Iris pigment epithelial cell (primary cell): Measurements from ENCODE around the gene IPO8.
A peak's percentile ranks its signal among the peaks of the same experiment; 100 is the strongest.
"Not testable (repeated sequence)": the region's sequence is repeated elsewhere in the genome, so short reads cannot be mapped to it uniquely, and the experiment has no call there.

ENCODE experiments used
- DNase-seq: peaks from one replicate; pipeline ENCODE4 v3.0.0-alpha.2; 2011; ENCODE audit warnings: low read depth

IPO8 gene

DNA sequence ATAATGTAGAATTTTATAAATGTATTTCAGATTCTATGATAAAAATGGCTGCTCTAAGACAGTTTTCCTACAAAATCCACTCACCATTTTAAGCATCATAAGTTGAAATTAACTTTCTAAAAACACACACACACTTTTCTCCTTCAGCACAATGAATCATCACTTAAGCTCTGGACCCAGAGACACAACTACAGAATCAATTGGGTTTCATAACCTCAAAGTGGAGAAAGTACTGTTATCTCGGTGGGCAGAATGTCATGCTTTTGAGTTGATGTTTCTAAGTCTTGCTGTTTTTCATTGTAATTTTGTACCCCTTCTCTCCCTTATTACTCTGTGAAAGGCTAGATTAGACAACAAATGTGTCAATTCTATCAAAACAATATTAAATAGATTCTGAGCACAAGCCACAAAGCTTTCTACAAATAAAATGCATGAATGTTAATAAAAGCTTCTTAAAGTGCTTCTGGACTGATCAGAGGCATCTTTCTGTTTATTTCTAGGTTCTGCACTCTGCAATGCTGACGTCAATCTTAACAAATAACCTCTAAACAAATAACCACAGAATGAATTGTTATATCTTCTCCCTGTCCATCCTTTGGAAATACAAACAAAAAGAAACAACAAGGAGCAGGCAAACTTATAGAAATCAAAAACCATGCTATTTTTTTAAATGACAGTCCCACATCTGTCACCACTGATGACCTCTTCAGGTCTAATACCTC, 8.2 kb downstream of the IPO8 start:
- DNase-seq = peak; percentile 64

DNA sequence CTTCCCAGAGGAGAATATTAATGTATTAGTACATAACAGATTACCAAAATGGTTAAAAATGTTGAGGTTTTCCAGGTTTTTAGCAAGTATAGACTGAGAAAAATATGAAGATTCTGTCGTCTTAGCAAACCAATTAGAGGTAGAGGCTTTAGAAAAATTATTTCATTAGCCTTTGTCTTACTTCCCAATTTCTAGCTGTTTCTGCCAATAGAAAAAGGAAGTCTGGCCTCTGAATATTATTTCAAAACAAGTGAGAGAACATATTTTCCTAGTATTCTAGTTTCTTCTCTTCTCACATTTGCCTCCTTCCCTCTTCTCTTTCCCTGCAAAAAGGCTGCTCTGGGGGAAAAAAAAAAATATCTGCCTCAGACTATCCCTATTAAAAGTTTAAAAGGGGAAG, 16.4 kb downstream of the IPO8 start:
- DNase-seq = no peak

DNA sequence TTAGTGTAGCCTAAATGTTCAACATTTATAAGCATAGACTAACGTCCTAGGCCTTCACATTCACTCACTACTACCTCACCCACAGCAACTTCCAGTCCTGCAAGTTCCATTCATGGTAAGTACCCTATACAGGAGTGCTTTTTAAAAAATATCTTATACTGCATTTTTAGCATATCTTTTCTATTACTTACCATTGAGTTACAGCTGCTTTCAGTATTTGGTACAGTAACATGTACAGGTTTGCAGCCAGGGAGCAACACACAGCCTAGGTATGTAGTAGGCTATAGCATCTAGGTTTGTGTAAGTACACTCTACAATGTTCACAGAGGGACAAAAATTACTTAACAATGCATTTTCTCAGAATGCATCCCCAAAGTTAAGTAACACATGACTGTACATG, 17.4 kb downstream of the IPO8 start:
- no peak for DNase-seq

DNA sequence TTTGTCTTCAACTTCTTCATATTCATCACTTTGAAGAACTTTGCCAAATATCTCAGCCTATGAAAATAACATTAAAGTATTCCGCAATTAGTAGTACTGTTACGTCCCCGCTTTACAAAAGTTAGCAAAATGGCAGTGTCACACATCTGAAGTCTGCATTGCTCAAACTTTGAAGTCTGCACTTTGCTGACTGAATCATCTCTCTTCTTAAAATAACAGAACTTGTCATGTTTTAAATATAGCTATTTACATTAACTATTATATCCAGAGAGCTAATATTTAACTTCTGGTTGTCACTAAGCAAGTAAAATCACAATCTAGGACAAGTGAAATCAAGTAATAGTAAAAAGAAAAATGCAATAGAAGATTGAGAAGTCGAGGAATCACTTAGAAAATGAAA, 34.5 kb downstream of the IPO8 start:
- no peak for DNase-seq

DNA sequence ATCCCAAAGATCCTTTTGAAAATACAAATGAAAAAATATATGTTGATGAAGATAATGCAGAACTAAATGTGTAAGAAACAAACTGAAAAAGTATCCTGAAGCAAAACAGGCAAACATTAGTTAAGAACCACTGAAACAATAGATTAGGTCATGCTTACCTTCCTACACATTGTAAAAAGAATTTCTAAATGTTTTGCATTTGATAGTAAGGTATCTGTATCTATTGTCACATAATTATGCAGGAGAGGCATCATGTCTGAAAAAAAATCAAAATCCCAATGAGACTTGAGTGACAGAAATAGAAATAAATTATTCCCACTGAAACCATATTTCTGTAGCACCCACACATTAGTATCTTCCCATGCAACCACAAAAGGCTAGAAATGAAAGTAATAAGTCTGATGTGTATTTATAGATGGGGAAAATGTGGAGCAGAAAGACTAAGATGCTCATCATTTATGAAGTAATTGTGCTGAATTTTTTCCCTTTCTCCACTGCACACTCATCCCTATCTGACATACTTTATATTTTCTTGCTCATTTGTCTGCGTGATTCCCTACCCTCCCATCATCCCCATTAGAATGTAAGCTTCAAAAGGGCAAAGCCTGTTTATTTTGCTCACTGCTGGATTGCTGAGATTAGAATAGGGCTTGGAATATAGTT, 43.5 kb downstream of the IPO8 start:
- no peak for DNase-seq

DNA sequence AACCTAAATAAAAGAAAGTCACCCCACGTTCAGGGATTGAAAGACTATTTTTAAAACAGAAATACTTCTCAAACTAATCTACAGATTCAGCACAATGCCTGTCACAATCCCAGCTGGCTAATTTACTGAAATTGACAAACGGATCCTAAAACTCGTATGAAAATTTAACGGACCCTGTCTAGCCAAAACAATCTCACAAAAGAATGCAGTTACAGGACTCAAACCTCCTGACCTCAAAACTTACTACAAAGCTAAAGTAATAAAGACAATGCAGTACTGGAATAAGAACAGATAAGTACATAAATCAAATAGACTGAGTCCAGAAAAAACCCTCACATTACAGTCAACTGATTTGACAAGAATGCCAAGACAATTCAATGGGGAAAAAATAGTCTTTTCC, 48.8 kb downstream of the IPO8 start:
- DNase-seq = no peak

DNA sequence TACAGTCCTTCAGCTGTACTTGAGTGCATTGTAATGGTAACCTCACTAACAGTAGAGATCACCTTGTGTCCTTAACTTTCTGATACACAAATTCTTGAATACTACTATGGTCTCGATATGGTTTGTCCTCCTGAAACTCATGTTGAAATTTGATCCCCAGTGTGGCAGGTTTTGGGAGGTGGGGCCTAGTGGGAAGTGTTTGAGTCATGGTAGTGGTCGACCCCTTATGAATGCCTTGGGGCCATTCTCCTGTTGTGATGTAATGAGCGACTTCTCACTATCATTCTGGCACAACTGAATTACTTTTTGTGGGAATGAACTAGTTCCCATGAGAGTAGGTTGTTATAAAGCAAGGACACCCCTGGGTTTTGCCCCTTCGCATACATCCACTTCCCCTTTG, 52.3 kb downstream of the IPO8 start:
- DNase-seq = peak; percentile 22

DNA sequence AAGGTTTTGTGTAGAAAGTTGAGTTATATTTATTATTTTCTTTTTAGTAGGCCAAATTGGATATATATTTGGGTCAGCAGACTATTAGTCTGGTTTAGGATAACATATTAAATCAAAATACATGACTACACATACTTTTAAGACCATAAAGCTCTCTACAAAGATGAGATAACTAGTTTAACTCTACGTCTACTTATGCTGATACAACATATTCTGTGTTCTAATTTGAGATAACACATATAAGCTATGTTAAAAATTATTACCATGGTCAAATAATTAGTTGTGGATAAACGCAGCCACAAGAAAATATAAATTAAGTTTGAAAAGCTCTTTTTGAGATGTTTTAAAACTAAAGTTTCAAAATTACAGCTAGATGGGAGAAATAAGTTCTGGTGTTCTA, 55.3 kb downstream of the IPO8 start:
- no peak for DNase-seq

DNA sequence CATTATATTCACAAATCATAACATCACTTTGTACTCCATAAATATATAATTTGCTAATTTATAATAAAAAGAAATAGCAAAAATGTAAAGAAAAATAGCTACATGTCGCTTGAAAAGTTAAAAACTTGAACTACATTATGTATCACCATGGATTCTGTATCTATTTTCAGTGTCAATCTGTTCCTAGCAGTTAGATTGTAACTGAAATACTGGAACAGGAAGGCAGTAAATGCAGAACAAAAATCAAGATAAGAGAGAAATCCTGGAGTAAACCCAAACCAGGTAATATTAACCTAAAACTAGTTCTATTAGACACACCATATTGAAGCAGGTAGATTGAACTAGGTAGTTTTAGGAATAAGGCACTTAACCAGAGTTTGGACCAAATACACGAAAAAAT, 60.3 kb downstream of the IPO8 start:
- no peak for DNase-seq

DNA sequence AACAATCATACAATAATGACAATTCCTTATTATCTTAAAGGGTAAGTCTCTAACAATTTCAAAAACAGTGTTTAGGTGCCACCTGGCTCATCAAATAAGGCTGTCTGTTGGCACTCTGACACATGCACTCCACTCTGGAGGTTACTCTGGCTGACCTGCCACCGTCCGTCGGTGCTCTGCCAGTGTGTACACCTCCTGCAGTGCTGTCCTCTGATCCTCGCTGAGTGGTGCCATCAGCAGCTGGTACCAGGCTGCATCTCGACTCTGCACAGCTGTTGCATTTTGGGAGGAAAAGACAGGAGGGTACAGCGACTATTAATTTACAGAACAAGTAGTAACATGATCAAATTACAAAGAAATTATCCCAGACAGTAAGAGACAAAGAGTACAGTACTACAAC, 63.9 kb downstream of the IPO8 start:
- DNase-seq = no peak

DNA sequence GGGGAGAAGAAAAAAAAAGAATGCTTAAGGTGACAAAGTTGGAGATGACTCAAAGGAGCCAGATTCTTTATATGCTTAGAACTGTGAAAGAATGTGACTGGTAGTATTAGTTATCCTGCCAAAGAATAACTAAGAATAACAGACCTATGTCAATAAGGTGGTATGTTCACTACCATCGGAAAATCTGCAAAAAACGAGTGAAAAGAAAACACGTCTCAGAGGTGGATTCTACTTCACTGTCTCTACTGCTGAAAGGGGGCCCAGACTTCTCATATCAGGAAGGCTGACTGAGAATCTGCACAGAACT, 64.7 kb downstream of the IPO8 start:
- DNase-seq = peak; percentile 21

DNA sequence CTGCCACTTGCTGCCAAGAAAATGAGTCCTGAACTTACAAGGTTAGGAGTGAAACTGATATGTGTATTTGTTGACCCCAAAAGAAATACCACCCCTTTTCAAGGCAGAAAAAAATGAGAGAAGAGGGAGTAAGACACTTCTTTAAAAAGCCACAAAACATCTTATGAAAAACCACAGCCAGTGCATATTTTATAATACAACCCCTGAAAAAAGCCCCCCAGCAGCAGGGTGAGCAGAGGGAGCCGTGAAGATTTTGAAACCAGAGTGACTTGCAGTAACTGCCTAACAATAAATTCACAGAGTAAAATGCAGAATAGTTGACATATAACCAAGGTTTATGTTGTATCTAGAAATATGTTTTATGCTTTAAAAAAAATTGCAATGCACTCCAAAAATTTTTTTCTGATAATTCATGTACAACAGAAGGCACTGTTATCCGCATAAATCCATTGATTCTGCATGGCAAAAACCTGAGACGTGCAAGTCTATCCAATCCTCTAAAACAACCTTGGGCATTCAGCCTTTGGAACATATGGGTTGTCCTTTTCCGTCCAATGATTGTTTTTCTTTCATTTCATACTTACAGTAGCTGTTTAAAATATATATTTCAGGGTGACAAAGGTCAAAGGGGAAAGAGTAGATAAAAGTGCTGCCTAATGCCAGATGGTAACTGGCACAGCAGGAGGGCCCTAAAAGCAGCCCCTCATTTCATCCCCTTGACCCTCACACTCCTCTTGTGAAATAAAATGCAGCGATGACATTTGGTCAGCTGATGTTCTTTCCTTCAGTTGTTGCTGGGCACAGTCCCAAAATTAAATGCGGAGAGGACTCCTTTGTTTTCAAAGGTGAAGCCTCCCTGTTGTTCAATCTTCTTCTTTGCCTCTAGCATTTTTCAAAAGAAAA, 65.3 kb downstream of the IPO8 start:
- DNase-seq = no peak

DNA sequence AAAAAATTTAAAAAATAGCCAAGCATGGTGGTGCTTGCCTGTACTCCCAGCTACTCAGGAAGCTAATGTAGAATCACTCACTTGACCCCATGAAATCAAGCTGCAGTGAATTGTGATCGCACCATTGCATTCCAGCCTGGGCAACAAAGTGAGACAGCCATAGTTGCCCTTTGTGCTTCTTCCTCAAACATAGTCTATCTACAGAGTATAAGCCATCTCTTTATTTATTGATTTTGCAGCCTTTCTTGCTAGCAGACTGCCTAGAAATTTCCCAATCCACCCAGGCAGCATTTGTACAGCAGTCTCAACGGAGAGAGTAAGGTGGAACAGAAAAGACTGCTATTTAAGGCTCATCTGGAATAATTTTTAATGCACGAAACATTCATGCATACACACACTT, 68.8 kb downstream of the IPO8 start:
- no peak for DNase-seq

DNA sequence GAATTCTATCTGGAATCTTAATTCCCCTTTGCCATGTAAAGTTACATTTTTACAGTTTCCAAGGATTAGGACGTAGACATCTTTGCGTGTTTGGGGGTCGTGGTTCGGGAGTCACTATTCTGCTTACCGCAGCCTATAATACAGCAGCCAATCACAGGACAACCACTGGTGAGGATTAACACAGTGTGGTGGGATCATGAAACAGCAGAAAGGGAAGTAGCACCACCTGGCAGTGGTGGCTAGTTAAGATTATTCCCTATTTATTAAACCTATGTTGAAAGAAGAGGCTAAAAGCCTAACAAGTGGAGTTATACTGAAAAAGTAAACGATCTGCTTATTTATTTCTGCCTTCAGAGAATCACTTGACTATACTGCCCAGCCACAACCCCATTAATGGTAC, 71.7 kb downstream of the IPO8 start:
- DNase-seq = no peak

DNA sequence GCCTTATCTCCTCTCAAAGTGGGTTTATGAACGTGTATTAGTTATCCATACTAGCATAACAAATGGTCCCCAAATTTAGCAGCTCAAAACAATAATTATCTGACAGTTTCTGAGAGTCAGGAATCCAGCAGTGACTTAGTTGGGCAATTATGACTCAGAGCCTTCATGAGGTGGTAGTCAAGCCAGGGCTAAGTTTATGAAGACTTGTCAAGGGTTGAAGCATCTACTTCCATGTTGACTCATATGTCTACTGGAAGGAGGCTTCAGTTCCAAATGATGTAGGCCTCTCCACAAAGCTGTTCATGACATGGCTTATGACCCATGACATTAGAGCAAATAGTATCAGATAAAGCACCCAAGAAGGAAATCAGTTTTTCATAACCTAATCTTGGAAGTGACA, 73.2 kb downstream of the IPO8 start:
- peak; percentile 84 for DNase-seq

DNA sequence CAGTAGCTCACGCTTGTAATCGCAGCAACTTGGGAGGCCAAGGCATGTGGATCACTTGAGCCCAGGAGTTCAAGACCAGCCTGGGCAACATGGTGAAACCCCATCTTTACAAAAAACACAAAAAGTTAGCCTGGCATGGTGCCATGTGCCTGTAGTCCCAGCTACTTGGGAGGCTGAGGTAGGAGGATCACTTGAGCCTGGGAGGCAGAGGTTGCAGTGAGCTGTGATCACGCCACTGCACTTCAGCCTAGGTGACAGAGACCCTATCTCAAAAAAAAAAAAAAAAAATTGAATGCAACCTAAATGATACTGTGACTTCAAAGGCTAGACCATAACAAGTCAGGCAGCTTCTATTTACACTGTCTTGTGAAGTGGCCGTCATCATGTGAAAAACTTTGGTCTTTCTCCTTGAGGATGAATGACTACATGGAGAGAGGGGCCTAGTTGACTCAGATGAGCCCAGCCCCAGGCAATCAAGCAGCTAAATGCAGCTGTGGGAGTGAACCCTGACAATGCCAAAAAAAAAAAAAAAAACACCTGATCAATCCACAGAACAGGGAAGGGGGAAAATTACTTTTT, 73.9 kb downstream of the IPO8 start:
- DNase-seq = not testable (repeated sequence)

DNA sequence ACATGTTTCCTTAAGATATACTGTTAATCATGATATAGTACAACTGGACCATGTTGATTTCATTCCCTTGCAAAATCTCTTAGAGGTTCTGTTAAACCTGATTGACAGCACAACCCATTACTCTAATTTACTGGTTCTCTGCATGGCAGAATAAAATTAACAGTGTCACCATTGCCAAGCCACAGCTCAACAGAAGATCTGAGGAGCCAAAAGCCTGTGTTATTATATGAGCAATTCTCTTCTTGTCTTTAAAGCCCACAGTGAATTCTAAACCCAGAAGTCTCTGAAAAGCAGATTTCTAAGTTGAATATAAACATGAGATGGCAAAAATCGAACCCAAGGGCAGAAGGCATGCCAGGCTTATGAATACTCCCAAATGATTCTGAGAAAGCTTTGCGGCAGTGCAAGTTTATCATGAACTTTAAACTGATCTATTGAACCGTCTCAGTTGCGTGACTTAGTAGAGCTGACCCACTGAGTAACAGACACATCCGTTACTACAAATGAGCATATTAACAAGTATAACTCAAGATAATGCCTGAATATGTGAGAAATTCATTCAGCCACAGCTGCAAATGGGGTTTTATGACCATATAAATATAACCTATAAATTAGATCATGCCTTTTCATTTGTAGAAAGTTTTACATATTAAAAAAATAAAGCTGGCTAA, 78.2 kb downstream of the IPO8 start:
- DNase-seq = no peak

DNA sequence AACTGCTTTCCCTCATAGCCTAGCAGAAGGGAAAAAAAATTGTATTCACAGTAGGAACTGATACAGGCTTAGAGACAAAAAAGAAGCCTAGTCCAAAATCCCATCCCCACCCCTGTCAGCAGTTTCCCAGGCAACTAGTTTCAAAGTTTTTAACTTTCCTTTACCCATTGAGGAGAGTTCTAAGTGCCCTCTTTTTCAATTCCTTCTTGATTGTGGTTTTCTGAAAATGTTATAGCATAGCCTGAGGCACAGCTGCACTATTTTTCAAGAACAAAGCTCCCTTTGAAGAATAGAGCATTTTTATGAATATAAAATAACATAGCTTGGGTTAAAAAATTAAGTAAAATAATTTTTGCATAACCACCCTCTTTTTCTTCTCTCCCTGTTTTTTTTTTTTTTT, 81.6 kb downstream of the IPO8 start:
- DNase-seq = no peak

DNA sequence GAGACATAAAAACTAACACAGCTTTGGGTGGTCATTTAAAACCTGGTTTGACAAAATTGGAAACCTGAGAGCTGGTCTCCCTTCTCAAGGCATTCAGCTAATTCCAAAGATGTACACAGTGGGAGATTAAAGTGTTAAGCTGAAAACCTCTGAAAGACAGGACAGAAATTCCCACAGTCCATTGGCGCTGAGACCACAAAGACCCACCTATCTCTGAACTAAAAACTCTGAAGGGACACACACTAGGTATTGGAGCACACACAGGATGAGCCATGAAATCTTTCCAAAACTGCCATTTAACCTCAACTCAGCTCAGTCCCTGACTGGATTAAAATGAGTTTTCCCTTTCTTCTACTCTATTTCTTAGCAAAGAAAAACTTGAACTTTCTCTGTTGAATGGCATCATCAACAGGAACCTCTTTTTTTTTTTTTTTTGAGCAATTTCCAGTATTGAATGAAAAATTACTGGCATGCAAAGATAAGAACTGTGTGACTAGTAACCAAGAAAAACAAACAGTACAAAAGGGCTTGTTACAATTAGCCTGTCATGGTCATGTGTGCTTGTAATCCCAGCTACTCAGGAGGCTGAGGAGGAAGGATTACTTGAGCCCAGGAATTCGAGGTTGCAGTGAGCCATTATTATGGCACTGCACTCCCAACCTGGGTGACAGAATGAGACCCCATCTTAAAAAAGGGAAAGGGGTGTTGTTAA, 82.4 kb downstream of the IPO8 start:
- peak; percentile 82 for DNase-seq

DNA sequence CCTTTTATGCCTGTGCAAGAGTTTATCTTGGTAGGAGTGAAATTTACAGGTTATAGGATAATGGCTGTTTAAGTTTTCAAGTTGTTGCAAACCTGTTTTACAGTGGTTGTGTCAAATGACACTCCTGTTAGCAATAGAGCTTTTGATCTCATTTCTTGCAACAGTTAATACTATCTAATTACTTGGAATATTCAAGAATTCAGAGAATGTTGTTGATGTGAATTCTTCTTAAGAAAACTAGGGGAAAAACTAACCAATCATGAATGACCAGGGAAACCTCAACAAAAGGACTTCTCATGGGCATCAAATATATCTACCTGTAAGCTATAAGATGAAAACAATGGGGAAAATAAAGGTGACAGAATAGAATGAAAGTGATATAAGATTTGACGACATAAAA, 85.0 kb downstream of the IPO8 start:
- DNase-seq = peak; percentile 8

DNA sequence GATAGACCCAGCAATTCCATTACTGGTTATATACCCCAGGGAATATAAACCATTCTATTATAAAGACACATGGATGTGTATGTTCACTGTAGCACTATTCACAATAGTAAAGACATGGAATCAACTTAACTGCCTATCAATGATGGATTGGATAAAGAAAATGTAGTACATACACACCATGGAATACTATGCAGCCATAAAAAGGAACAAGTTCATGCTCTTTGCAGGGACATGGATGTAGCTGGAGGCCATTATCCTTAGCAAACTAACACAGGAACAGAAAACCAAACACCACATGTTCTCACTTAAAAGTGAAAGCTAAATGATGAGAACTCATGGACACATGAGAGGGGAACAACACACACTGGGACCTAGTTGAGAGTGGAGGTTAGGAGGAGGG, 85.8 kb downstream of the IPO8 start:
- DNase-seq = not testable (repeated sequence)

DNA sequence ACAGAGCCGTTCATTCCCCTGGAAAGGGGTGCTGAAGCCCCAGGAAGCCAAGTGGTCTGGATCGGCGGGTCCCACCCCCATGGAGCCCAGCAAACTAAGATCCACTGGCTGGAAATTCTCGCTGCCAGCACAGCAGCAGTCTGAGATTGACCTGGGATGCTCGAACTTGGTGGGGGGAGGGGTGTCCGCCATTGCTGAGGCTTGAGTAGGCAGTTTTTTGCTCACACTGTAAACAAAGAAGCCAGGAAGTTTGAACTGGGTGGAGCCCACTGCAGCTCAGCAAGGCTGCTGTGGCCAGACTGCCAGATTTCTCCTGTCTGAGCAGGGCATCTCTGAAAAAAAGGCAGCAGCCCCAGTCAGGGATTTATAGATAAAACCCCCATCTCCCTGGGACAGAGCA, 91.4 kb downstream of the IPO8 start:
- peak; percentile 43 for DNase-seq
